ENCODE results near the gene PRR5. TPM values are rescaled to one million over a fixed set of nuclear protein-coding genes. Genes with fewer than 3 reads are reported as not detected.

Gene PRR5
- total and polyA plus RNA-seq, 2 of the 13 experiments (the other 11 are each of a cell fraction or from before 2014, with no cell fraction given), result 11.6 to 27.5 TPM

DNA sequence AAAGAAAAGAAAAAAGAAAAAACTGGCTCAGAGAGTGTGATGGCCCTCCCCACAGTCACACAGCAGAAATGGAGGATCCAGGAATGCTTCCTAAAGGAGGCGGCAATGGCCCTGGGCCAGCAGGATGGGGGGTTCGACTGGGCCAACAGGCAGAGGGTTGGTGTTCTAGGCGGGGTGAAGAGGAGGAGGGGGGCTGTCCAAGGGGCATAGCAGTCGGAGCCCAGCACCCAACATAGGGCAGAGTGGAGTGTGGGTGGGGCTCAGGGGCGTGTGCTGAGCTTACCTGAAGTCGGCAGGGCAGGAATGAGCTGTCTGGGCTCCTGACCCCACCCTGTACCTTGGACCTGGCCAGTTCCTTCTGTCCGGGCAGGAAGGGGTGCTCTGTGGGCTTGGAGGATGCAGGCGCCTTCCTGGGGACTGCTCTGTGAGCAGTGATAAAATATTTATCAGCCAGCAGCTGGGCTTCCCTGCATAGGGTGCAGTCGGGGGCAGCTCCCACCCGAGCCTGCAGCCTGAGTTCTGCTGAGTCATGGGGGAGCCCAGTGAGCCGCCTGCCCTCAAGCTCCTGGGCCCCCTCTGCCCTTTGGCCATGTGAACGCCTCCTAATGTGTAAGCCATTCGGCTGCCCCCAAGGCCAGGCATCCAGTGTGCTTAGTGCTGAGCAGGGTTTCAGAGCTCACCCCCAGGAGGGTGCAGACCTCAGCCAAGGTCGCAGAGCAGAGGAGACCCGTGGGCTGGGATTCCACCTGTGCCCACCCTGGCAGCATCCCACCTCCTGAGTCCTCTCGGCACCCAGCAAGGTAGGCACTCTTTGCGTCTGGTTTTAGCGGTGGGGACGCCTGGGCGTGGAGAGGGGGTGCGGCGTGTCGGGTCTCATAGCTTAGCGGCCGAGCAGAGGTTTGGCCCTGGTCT lies 25.3 kb upstream of the PRR5 start (continued):
- TF ChIP-seq, protein P1, sequence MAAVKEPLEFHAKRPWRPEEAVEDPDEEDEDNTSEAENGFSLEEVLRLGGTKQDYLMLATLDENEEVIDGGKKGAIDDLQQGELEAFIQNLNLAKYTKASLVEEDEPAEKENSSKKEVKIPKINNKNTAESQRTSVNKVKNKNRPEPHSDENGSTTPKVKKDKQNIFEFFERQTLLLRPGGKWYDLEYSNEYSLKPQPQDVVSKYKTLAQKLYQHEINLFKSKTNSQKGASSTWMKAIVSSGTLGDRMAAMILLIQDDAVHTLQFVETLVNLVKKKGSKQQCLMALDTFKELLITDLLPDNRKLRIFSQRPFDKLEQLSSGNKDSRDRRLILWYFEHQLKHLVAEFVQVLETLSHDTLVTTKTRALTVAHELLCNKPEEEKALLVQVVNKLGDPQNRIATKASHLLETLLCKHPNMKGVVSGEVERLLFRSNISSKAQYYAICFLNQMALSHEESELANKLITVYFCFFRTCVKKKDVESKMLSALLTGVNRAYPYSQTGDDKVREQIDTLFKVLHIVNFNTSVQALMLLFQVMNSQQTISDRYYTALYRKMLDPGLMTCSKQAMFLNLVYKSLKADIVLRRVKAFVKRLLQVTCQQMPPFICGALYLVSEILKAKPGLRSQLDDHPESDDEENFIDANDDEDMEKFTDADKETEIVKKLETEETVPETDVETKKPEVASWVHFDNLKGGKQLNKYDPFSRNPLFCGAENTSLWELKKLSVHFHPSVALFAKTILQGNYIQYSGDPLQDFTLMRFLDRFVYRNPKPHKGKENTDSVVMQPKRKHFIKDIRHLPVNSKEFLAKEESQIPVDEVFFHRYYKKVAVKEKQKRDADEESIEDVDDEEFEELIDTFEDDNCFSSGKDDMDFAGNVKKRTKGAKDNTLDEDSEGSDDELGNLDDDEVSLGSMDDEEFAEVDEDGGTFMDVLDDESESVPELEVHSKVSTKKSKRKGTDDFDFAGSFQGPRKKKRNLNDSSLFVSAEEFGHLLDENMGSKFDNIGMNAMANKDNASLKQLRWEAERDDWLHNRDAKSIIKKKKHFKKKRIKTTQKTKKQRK (IDR thresholded peaks at IDR 0.05; ENCODE audit: low read length), result no peak
- TF ChIP-seq KLF9 (CRISPR knock-in tag; IDR thresholded peaks at IDR 0.05; ENCODE audit: low read depth), result no peak
- TF ChIP-seq, protein P2, sequence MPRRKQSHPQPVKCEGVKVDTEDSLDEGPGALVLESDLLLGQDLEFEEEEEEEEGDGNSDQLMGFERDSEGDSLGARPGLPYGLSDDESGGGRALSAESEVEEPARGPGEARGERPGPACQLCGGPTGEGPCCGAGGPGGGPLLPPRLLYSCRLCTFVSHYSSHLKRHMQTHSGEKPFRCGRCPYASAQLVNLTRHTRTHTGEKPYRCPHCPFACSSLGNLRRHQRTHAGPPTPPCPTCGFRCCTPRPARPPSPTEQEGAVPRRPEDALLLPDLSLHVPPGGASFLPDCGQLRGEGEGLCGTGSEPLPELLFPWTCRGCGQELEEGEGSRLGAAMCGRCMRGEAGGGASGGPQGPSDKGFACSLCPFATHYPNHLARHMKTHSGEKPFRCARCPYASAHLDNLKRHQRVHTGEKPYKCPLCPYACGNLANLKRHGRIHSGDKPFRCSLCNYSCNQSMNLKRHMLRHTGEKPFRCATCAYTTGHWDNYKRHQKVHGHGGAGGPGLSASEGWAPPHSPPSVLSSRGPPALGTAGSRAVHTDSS (CRISPR knock-in tag; conservative IDR thresholded peaks at IDR 0.05), result no peak
- peak; percentile 39; the same call in 1 of the 2 replicates for TF ChIP-seq MEF2D (CRISPR knock-in tag; IDR thresholded peaks at IDR 0.05)
- no peak for TF ChIP-seq ZNF496 (CRISPR knock-in tag; IDR thresholded peaks at IDR 0.05; ENCODE audit: insufficient replicate concordance)
- 0 out of 2 replicates have a peak, but pooled peaks have one; percentile 55 for TF ChIP-seq CENPT (CRISPR knock-in tag; IDR thresholded peaks at IDR 0.05; ENCODE audit: low read depth)
- TF ChIP-seq KDM6A (CRISPR knock-in tag; IDR thresholded peaks at IDR 0.05; ENCODE audit: low read depth), result peak; percentile 78
- no peak for TF ChIP-seq ZNF749 (CRISPR knock-in tag; IDR thresholded peaks at IDR 0.05; ENCODE audit: borderline replicate concordance)
- TF ChIP-seq, protein P3, sequence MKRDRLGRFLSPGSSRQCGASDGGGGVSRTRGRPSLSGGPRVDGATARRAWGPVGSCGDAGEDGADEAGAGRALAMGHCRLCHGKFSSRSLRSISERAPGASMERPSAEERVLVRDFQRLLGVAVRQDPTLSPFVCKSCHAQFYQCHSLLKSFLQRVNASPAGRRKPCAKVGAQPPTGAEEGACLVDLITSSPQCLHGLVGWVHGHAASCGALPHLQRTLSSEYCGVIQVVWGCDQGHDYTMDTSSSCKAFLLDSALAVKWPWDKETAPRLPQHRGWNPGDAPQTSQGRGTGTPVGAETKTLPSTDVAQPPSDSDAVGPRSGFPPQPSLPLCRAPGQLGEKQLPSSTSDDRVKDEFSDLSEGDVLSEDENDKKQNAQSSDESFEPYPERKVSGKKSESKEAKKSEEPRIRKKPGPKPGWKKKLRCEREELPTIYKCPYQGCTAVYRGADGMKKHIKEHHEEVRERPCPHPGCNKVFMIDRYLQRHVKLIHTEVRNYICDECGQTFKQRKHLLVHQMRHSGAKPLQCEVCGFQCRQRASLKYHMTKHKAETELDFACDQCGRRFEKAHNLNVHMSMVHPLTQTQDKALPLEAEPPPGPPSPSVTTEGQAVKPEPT (CRISPR knock-in tag; IDR thresholded peaks at IDR 0.05; ENCODE audit: low read depth), result no peak
- TF ChIP-seq ZNF460 (CRISPR knock-in tag; IDR thresholded peaks at IDR 0.05; ENCODE audit: borderline replicate concordance), result no peak; the same call in 1 of the 2 replicates
- peak; percentile 33 for TF ChIP-seq HNRNPLL (IDR thresholded peaks at IDR 0.05; ENCODE audit: low read depth, low read length, poor library complexity, severe bottlenecking)
- no peak; the same call in 1 of the 2 replicates for TF ChIP-seq KDM3A (CRISPR knock-in tag; IDR thresholded peaks at IDR 0.05; ENCODE audit: low read depth)
- no peak for TF ChIP-seq SRF (IDR thresholded peaks at IDR 0.05; ENCODE audit: low read depth, low read length)
- TF ChIP-seq, protein P4, sequence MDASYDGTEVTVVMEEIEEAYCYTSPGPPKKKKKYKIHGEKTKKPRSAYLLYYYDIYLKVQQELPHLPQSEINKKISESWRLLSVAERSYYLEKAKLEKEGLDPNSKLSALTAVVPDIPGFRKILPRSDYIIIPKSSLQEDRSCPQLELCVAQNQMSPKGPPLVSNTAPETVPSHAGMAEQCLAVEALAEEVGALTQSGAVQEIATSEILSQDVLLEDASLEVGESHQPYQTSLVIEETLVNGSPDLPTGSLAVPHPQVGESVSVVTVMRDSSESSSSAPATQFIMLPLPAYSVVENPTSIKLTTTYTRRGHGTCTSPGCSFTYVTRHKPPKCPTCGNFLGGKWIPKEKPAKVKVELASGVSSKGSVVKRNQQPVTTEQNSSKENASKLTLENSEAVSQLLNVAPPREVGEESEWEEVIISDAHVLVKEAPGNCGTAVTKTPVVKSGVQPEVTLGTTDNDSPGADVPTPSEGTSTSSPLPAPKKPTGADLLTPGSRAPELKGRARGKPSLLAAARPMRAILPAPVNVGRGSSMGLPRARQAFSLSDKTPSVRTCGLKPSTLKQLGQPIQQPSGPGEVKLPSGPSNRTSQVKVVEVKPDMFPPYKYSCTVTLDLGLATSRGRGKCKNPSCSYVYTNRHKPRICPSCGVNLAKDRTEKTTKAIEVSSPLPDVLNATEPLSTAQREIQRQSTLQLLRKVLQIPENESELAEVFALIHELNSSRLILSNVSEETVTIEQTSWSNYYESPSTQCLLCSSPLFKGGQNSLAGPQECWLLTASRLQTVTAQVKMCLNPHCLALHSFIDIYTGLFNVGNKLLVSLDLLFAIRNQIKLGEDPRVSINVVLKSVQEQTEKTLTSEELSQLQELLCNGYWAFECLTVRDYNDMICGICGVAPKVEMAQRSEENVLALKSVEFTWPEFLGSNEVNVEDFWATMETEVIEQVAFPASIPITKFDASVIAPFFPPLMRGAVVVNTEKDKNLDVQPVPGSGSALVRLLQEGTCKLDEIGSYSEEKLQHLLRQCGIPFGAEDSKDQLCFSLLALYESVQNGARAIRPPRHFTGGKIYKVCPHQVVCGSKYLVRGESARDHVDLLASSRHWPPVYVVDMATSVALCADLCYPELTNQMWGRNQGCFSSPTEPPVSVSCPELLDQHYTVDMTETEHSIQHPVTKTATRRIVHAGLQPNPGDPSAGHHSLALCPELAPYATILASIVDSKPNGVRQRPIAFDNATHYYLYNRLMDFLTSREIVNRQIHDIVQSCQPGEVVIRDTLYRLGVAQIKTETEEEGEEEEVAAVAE (CRISPR knock-in tag; IDR thresholded peaks at IDR 0.05; ENCODE audit: borderline replicate concordance), result no peak
- TF ChIP-seq NR2F2 (IDR thresholded peaks at IDR 0.05; ENCODE audit: borderline replicate concordance, low read depth), result no peak
